Thoracic aorta (tissue), 2 donors: ENCODE results near the gene COMMD7. TPM values are rescaled to one million over a fixed set of nuclear protein-coding genes. Genes with fewer than 3 reads are reported as not detected.

ENCODE experiments used
- ATAC-seq: fragments of 150-250 bp; one replicate; pipeline ENCODE4 v1.8.0; 2017; ENCODE audit warnings: low read depth; ENCODE audit not compliant: insufficient number of reproducible peaks, low FRiP score
- DNase-seq: peaks from one replicate; pipeline ENCODE4 v3.0.0-alpha.2; 2020; ENCODE audit warnings: low spot score
- H3K27ac ChIP-seq, 2 donors: fragments of 200-600 bp; sonication (generic); 1 replicate in 1 of 2; 2 replicates in 1 of 2; pipeline ENCODE4 v1.5.1; 2016; ENCODE audit warnings: mild to moderate bottlenecking in 2 of 2, moderate library complexity in 2 of 2
- H3K27me3 ChIP-seq: fragments of 200-600 bp; sonication (generic); replicated peaks from 2 replicates; pipeline ENCODE4 v1.6.0; 2016; ENCODE audit warnings: mild to moderate bottlenecking; ENCODE audit not compliant: insufficient read depth
- H3K36me3 ChIP-seq: fragments of 200-600 bp; sonication (generic); one replicate; pipeline ENCODE4 v1.5.1; 2016
- H3K4me1 ChIP-seq, 2 donors: fragments of 200-600 bp; sonication (generic); 1 replicate in 1 of 2; 2 replicates in 1 of 2; pipeline versions ENCODE4 v1.5.1 to v1.6.0; 2016; ENCODE audit warnings: low read depth in 2 of 2, mild to moderate bottlenecking in 1 of 2; ENCODE audit not compliant: control insufficient read depth in 1 of 2
- H3K4me3 ChIP-seq: fragments of 200-600 bp; sonication (generic); 2 replicates; pipeline ENCODE4 v1.5.1; 2016; ENCODE audit warnings: mild to moderate bottlenecking
- H3K9me3 ChIP-seq: fragments of 200-600 bp; sonication (generic); 2 replicates; pipeline ENCODE4 v1.5.1; 2016
- total RNA-seq, 2 donors: library from RNA; depleted of rRNA; stranded (reverse); fragments of >200 nt; gene quantifications; one replicate each; pipeline versions ENCODE4 v1.1.0 to v1.2.3, GENCODE V29; 2016
- TF ChIP-seq, protein P1 (sequence below): fragments of 200-600 bp; sonication (generic); IDR thresholded peaks from one replicate; pipeline ENCODE4 v1.5.1; 2019; ENCODE audit warnings: antibody characterized with exemption

Gene COMMD7
- total RNA-seq, 2 donors from 2014 or later, result 15.7 to 24.6 TPM

DNA sequence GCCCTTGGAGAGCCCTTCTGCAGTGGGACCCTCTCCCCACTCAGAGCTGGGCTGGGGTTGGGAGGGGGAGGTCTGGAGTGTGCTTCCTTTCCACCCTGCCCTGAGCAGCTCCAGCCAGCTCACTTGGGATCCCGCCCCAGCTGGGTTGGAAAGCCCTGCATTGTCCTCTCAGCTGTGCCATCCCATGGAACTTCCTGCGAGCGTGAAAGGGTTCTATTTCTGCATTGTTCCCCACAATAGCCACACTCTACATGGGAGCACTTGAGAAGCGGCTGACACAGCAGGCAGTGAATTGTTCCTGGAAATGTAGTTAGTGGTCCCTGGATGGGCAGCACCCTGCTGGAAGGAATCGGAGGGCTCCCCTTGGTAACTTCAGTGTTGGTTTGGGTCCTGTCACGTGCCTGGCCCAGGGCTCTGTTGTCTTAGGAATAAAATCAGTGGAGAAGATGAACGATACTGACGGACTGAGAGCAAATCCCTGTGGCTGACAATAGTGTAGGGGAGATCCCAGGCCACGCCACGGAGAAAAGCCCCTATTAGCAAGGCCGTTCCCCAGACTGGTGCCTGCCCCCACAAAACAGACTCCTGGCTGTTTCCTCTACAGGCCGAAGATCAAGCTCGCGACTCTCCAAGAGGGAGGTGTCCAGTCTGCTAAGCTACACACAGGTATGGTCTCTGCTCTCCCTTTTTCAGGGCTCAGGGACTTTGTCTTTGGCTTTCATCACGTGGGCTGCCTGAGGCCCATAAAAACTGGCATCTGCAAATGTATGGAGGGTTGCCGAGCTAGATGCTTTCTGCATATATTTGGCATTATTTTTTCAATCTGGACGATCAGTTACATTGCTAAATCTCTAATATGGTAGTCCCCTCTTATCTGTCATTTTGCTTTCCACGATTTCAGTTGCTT, 37.7 kb upstream of the COMMD7 start:
- Histone ChIP-seq H3K4me3 (no peak overlapping the region), H3K36me3 (no peaks in the 10 kb centered on the region), H3K4me1 (no peaks in the 10 kb centered on the region), H3K27me3 (no peaks in the 10 kb centered on the region), H3K9me3 (no peaks in the 10 kb centered on the region), H3K27ac (no peak overlapping the region)
- DNase-seq, result no peak
- ATAC-seq, result no peak
- TF ChIP-seq, protein P1, sequence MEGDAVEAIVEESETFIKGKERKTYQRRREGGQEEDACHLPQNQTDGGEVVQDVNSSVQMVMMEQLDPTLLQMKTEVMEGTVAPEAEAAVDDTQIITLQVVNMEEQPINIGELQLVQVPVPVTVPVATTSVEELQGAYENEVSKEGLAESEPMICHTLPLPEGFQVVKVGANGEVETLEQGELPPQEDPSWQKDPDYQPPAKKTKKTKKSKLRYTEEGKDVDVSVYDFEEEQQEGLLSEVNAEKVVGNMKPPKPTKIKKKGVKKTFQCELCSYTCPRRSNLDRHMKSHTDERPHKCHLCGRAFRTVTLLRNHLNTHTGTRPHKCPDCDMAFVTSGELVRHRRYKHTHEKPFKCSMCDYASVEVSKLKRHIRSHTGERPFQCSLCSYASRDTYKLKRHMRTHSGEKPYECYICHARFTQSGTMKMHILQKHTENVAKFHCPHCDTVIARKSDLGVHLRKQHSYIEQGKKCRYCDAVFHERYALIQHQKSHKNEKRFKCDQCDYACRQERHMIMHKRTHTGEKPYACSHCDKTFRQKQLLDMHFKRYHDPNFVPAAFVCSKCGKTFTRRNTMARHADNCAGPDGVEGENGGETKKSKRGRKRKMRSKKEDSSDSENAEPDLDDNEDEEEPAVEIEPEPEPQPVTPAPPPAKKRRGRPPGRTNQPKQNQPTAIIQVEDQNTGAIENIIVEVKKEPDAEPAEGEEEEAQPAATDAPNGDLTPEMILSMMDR, result no peak

DNA sequence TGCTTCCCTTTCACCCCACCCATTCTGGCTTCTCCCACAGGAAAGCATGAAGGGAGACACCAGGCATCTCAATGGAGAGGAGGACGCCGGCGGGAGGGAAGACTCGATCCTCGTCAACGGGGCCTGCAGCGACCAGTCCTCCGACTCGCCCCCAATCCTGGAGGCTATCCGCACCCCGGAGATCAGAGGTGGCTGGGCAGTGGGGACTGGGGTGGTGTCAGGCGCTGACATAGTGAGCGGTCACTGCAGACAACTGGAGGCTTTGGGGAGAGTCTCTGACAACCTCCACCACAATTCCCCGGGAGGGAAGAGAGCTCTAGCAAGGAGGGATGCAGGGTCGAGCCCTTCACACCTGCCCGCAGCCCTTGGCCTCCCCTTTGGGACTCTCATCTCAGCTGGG, 37.0 kb upstream of the COMMD7 start:
- ATAC-seq (no peak), DNase-seq (no peak)
- Histone ChIP-seq H3K4me3 (no peak overlapping the region), H3K27me3 (no peaks in the 10 kb centered on the region), H3K27ac (no peak overlapping the region), H3K36me3 (no peaks in the 10 kb centered on the region), H3K9me3 (no peaks in the 10 kb centered on the region), H3K4me1 (no peaks in the 10 kb centered on the region)
- TF ChIP-seq, protein P1, result no peak

DNA sequence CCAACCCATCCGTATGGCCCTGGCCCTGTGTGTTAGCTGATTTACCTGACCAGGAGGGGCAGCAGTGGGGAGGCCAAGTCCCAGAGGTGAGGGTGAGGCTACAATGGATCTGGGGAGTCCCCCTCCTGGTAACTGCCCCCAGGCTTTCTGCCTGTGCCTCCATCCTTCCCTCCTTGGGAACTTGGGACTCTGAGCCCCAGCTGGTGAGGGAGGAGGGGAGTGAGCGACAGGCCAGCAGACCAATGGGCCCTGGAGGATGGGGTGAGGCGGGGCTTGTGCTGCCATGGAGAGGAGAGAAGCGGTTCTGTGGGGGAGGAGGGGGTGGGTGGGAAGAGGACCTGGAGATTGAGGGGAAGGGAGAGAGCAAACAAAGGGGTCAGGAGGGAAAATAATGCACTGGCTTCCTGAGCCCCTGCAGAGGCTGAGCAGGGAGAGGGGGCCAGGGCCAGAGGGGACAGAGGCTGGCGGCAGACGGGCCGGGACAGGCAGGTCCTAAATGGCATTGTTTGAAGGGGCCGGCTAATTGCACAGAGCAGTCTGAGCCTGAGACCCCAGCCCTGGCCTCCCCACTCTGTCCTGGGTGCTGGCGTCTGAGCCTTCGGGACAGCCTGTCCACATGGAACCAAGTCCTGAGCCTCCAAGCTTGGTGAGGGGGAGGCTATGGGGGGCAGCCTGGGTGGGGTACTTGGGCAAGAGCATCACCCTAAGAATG, 36.4 kb upstream of the COMMD7 start:
- no peaks in the 10 kb centered on the region for H3K36me3 ChIP-seq
- no peaks in the 10 kb centered on the region for H3K4me1 ChIP-seq
- no peak for DNase-seq
- ATAC-seq, result no peak
- H3K4me3 ChIP-seq, result no peak overlapping the region
- no peaks in the 10 kb centered on the region for H3K9me3 ChIP-seq
- no peaks in the 10 kb centered on the region for H3K27me3 ChIP-seq
- H3K27ac ChIP-seq, result no peak overlapping the region
- TF ChIP-seq, protein P1, result no peak

DNA sequence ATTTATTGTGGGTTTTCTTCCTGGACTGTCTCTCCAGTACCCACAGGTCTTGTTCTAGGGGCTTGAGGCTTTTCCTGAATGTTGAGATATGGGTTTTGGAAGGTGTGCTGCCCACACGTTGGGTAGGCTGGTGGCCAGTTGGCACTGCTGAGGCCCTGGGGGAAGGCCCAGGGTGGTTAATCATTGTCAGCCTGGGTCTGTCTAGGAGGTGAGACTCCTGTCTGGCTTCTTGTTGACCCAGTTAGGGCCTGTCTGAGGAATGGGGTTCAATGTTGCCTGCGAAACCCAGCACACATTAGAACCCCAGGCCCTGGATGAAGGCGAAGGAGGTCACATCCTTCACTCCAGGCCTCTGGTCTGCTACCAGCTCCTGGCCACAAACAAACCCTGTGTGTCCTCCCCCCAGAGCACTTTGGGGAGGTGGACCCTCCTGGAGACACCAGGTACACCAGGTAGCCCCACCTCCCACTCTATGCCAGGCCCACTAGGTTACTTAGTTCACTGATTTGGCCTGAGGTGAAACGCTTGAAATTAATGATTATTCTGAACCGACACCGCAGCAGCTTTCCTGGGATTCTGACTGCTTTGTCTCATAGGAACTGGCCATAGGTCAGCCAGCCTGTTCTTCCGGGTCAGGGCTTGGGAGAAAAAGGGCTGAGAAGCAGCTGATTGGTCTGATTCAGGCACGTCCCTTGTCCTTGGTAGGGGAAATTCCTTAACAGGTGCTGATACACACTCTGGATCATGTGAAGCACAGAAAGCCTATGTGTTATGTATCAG, 34.1 kb upstream of the COMMD7 start:
- Histone ChIP-seq H3K36me3 (no peaks in the 10 kb centered on the region), H3K27me3 (no peaks in the 10 kb centered on the region), H3K27ac (no peak overlapping the region), H3K9me3 (no peaks in the 10 kb centered on the region), H3K4me3 (no peak overlapping the region), H3K4me1 (no peaks in the 10 kb centered on the region)
- DNase-seq, result no peak
- ATAC-seq, result no peak
- TF ChIP-seq, protein P1, result no peak
